Right forelimb (tissue), 1 donor: ENCODE results near the gene MTNR1A.
"Not testable (repeated sequence)": the region's sequence is repeated elsewhere in the genome, so short reads cannot be mapped to it uniquely, and the experiment has no call there.

Experiments
- DNase-seq: peaks from one replicate; pipeline ENCODE4 v3.0.0-alpha.2; 2018

Gene MTNR1A

DNA sequence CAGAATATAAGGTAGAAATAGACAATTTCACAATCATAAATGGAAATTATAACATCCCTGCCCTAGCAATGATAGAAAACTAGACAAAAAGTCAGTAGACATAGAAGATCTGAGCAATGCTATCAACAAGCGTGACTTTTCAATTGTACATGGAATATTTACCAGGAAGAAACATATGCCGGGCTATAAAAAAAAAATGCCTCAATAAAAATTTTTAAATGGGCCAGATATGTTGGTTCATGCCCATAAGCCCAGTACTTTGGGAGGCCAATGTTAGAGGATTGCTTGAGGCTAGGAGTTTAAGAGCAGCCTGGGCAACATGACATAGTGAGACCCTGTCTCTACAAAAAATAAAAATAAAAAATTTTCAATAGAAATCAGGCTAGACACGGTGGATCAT lies 5.3 kb upstream of the MTNR1A start:
- DNase-seq = no peak

DNA sequence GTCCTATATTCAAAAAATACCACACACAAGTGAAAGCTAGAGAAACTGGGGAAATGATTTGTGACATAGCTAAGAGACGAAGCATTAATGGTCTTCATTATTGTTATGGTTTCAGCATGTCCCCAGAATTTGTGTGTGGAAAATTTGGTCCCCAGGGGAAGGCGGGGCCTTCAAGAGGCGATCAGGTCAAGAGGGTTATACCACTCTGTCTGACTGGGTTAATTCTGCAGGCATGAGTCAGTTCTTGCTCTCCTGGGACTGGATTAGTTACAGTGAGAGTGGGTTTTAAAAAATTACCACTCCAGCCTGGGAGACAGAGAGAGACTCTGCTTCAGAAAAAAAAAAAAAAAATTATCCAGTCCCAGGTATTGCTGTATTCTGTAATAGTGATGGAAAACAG lies 2.1 kb upstream of the MTNR1A start:
- no peak for DNase-seq

DNA sequence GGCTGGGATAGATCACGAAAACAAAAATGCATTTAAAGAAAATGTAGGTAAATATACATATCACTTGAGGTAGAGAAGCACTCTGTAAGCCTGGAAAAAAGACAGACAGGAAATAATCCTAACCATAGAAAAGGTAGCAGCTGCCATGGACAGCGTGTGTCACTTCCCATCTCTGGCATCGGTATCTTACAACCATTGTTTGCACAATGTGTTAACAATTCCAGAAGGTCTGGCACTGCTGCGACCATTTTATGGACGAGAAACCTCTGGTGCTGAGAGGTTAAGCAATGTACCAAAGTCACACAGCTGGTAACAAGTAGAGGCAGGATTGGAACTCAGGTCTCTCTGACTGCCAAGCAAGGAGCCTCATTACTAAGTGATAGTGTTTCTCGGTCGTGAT lies 1.7 kb upstream of the MTNR1A start:
- no peak for DNase-seq

DNA sequence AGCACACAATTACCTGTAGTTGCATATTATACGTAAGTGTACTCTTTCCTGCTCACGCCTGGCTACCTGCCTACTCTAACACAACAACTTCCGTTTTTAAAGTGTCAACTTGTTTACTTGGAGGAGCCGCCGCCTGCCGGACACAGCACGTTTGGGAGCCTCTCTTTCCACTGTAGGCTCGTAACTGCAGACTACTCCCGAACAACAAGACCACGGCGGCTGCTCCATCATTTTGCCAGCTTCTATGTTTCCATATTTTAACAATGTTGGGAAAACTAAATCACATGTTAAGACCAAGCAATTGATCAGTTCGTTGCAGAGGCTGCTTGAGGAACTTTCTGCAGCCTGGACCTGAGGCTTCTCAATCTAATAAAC lies 841 bp downstream of the MTNR1A start:
- peak; percentile 53 for DNase-seq

DNA sequence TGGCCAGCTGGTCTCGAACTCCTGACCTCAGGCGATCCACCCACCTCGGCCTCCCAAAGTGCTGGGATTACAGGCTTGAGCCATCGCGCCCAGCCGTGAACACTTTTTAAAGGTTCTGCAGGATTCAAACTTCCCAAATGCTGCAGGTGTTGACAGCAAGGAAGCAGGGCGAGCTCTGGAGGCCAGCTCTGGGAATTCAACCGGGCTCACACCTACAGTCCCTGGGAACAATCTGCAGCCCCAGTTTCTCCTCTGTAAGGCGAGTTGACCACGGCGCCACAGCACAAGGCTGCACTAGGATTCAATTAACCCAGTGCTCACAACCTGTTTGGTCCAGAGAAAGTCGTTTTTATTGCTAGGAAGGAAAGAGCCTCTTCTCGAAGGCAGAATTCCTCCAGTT lies 1.6 kb downstream of the MTNR1A start:
- no peak for DNase-seq

DNA sequence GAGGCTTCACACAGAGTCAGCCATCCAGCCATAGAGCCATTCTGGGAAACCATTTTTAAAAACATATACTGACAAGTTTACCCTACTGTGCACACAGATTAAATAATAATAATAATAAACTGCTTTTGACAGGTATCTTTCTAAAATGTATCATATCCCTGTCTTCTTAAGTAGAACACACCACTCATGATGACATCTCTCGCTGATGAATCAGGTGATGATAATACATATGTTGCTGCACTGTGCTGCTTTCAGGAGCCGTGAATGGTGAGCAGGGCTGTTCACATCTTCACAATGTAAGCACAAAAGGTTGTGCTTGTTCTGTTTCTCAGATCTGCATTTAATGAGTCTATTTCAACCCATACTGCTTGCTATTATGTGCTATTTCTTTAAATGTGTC lies 3.5 kb downstream of the MTNR1A start:
- DNase-seq = no peak

DNA sequence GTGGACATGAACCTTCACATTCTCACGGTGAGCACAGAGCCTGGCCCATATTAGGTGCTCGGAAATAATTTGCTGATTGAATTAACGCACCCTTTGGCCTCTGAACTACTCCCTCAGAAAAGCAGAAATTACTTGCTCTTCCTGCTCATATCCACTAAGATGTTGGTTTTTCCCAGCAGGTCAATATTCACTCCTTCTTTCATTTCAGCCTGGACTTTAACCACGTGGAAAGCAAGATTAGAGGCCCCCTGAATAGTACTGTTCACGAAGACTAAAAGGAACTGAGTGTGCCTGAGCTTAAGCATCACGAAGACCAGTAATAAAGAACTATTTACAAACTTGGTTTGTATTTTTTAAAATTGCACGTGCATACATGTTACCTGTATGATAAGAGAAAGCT lies 9.9 kb downstream of the MTNR1A start:
- no peak for DNase-seq

DNA sequence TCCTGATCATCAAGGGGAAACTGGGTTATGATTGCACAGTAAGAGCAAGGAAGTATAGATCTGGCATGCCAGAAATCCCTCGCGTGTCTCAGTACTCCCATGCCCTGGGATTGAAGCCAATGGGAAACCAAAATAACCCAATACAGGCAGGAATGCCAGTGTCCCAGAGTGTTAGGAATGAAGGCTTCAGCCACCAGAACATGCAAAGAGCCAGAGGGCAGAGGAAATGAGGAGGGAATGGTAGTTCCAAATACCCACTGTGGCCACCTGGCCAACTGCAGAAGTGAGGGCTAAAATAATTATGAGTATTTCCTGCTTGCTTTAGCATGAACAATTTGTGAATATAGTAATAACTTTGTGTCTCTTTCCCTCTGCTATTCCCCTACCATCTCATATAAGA lies 12.2 kb downstream of the MTNR1A start:
- no peak for DNase-seq

DNA sequence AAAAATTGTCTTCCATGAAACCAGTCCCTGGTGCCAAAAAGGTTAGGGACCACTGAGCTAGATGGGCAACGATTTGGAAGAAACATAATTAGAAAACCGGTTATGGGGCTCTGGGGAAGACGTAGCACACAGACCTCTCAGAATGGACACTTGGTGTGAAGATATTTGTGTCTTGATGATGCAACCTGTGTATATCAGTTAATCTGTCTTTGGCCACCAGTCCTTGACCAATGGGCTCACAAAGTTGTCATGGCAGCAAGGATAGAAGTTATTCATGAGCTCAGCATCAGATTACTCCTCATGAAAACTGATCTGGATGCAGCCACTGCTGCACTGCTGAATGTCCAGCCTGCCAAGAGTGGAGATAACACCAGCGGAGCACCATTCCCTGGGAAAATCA lies 13.6 kb downstream of the MTNR1A start:
- DNase-seq = no peak

DNA sequence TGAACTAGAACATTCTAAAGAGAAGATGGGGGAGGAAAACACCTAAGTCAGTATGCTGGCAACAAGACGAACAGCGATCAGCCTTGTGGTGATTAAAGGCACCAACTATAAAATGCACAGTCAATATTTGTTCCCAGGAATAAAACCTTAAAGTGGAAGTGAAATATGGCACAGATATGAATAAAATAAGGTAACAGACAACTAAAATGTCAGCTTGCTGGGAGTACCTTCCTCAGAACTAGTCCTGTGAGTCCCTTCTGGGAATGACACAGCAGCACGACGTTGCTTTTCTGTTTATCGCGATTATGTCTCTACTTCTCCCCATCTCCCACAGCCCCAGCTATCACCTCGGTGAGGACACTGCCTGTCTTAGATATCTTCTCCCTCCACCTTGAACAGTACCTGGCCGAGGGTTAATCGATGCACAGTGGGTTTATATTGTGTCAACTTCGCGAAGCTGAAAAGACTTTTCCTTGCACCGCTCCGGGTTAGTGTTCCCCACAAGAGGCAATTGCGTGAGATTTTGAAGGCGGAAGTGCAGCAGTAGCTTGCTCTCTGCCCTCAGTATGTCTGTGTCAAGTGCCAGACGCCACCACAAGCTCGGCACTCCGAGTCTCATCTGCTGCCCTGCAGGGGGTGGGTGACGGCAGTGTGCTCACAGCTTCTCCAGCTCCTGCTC lies 17.4 kb downstream of the MTNR1A start:
- no peak for DNase-seq

DNA sequence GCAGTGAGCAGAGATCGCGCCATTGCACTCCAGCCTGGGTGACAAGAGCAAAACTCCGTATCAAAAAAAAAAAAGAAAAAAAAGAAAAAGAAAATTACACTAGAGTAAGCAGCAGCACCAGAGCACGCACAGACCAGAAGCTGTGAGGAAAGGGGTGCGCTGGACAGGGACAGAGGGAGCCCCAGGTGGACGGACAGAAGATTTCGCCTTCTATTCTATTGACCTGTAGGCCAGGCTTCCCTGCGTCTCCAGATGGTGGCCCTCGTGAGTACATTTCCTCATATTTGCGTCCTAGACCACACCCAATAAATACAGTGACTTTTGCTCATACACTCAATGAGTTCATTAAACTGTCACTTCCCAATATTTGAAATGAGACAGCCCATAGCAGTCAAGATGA lies 19.1 kb downstream of the MTNR1A start:
- no peak for DNase-seq

DNA sequence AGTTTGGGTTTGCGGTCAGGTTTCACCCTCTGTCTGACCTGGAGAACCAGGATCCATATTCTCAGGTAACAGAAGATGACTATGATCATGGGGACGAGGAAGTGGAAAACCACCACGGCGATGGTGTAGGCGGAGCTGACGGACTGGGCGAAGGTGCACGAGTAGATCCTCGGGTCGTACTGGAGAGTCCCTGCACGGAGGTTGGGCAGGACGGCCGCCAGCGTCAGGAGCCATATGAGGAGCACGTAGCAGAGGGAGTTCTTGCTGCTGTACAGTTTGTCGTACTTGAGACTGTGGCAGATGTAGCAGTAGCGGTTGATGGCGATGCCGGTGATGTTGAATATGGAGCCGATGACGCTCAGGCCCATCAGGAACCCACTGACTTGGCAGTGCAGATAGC lies 21.3 kb downstream of the MTNR1A start:
- no peak for DNase-seq

DNA sequence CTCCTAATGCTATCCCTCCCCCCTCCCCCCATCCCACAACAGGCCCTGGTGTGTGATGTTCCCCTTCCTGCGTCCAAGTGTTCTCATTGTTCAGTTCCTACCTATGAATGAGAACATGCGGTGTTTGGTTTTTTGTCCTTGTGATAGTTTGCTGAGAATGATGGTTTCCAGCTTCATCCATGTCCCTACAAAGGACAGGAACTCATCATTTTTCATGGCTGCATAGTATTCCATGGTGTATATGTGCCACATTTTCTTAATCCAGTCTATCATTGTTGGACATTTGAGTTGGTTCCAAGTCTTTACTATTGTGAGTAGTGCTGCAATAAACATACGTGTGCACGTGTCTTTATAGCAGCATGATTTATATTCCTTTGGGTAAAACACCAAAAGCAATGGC lies 31.4 kb downstream of the MTNR1A start:
- not testable (repeated sequence) for DNase-seq

DNA sequence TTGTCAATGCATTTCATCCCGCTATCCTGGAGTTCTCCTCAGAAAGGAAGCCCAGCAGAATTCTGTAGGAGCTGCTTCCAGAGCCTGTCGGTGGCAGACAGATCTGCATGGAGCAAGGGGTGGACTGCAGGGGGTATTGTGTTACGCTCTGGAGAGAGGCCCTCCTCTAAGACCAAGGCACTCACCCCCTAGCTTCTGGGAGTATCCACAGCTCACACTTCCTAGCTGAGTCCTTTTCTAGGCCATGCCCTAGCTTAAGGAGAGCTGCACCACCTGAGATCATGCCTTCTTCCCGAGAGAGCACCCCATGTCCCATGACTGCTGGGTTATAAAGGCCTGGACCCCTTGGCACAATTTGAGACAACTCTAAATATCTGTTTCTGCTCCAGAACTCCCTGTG lies 39.1 kb downstream of the MTNR1A start:
- no peak for DNase-seq

DNA sequence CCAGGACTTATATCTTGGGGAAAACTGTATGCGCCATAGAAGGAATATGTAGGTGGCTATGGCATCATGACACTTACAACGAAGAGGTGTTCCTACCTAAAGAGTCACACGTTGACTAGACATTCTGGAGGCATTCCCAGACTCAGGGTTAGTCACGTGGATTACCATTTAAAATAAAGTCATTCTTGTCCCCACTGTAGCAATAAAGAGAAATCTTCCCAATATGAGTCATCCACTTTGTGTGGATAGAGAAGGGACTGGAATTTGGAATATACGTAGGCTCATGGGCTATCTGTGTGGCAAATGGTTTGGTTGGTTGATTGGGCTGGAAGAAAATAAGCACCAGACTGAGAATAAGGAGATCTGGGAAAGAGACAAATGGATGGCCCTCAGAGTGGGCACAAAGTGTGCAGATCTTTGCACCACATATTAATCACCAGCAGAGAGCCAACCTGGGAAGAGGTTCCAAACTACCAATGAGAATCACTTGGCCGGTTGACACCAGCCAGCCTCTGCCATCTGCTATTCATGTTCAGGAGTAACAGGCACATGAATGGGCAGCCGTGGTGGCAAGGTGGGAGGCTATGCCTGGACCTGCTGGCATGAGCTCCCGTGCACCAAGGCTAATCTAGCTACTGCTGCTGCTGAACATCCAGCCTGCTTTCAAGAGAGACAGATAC lies 41.0 kb downstream of the MTNR1A start:
- no peak for DNase-seq

DNA sequence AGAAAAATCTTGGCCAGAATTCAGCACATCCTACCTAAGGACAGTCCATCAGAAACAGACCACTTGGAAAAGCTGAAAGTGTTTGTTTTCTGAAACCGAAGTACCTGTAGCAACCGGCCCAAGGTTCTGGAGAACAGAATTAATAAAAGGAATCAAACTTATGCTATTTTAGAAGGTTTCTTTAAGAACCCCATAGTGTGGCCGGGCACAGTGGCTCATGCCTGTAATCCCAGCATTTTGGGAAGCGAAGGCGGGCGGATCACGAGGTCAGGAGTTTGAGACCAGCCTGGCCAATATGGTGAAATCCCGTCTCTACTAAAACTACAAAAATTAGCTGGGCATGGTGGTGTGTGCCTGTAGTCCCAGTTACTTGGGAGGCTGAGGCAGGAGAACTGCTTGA lies 50.6 kb downstream of the MTNR1A start:
- not testable (repeated sequence) for DNase-seq

DNA sequence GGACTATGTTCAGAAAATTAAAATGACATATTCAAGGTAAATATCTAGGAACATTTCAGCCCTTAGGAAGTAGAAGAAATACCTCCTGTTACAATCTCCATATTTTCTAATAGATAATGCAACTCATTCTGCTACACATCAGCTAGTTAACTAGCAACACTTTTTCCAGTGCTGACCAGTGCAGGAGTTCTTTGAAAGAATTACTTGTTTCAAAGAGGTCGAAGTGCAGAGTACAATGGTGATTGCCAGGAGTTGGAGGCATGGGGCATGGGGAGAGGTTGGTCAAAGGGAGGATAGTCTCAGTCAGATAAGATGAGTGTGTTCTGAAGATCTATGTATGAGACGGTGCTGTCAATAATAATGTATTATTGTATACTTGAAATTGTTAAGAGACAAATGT lies 53.1 kb downstream of the MTNR1A start:
- DNase-seq = no peak

DNA sequence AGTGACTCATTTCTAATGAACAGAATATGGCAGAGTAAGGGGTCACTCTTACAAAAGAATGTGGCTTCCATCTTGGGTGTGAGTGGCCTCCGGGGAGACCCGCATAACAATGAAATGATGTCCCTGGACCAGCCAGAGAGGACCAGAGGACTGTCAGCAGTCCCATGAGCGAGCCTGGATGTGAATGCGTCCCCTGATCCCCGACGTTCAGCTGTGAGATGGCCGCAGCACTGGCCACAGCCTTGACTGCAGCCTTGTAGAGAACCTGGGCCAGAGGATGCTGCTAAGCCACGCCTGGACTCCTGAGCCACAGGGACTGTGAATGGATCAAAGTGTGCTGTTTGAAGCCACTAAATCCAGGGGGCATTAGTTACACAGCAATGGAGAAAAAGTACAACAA lies 53.8 kb downstream of the MTNR1A start:
- no peak for DNase-seq

DNA sequence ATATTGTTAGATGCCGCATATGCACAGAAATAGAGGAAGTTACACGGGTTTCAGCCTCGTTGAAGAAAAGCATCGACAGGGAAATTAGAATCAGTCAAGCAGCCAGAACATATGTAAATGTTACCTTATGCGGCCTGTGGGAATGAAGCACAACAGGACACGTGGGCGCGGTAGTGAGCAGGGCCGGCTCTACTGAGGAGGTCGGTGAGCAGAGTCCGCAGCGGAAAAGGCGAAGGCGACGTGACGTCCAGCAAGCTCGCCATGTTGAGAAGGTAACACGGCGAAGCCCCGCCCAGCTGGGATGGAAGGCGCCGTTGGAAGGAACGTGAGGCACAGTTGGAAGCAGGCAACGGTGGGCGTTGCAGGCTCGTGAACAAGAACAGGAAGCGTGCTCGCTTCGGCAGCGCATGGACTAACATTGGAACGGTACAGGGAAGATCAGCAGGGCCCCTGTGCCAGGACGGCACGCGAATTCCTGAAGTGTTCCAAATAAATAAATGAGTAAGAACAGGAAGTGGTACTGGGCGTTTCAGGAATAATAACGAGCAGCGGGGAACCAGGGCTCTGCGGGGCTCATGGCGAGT lies 54.6 kb downstream of the MTNR1A start:
- DNase-seq = no peak

DNA sequence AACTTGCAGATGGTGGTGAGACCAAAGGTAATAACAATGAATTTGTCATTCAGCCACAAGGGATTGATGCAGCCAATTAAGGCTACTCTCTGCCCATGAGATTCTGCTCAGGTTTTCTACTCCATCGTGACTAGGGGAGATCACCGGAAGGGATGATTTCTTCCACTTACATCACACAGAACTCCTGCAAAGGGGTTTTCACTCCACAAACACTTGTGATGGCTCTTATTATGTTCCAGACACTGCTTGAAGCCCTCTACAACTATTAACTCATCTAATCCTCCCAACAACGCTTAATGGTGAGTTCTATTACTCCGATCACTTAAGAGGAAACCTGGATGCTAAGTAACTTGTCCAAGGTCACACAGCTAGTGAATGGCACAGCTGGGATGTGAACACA lies 55.9 kb downstream of the MTNR1A start:
- no peak for DNase-seq

DNA sequence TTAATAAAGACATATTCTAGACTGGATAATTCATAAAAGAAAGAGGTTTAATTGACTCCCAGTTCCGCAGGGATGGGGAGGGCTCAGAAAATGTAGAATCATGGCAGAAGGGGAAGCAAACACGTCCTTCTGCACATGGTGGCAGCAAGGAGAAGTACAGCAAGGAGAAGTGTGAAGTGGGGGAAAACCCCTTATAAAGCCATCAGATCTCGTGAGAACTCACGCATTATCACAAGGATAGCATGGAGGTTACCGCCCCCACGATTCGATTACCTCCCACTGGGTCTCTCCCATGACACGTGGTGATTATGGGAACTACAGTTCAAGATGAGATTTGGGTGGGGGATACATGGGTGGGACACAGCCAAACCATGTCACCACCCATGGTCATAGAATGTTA lies 58.3 kb downstream of the MTNR1A start:
- no peak for DNase-seq

DNA sequence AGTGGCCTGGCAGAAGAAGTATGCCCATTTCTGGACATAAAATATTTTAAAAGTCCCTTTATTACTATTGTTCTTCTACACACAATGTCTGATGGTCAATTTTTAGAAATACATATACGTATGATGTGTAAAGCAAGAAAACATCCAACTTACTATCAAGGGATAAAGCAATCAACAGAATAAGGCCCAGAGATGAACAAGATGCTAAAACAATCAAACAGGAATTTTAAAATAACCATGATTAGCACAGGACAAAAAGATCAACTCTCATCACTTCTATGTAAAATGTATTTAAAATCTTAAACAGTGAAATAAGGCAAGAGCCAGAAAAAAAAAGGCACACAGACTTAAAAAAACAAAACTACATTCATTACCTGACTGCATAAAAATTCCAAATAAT lies 60.9 kb downstream of the MTNR1A start:
- no peak for DNase-seq

DNA sequence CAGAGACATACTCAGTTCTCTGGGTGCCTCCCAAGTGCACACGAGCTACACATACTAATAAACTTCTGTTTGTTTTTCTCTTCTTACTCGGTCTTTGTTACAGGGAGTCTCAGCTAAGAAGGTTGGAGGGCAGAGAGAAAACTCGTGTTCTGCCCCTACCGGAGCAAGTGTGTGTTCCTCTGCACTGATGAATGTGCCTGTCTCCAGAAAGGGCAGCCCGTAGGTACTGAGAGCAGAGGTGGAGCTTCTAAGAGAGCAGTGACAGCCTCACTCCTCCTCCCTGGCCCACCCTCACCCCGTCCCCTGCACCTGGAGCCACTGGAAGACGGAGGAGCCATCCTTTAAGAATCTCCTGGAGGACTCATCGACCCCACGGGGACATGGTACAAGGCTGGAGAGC lies 67.6 kb downstream of the MTNR1A start:
- DNase-seq = no peak

DNA sequence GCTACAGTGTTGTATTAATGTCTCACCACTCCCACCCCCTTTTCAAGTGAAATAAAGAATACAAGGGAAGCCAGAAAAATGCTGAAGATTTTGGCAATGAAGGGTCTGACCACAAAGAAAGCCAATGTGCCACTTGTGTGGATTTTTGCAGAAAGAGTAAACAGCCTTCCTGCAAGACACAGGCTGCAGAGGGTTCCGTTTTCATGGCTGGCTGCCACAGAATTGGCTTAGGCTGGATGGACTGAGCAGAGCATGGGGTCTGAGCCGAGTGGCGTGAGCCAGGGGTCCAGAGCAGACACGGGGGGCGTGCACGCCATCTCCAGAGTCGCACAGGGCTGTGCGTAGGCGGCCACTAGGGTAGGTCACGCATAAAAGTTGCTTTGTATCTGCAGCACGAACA lies 69.2 kb downstream of the MTNR1A start:
- peak; percentile 70 for DNase-seq

DNA sequence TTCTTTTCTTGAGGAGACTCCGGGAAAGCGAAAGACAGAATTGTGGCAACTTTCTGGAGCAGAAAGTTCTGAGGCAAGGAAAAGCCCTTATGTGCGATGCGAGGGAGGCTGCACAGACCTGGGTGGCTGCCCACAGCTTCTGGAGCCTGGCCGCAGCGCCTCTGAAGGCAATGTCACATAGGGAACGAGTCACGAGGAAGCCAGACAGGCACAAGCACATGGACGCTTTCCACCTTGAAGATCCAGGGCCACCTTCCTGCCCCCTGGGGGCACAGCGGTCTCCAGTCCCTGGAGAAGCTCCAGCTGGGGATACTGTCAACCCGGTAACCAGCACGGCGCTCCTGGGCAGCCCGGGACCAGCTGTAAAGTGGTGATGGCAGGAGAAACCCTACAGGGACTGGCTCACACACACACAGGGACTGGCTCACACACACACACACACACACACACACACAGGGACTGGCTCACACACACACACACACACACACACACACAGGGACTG lies 69.8 kb downstream of the MTNR1A start:
- DNase-seq = peak; percentile 75
